Nephron (organoid): ENCODE measurements around the gene MAP3K12.

Experiments used
- H3K27ac Mint-ChIP-seq, 3 experiments: 2 replicates each; pipeline ENCODE4 v1.8.0; 2020; ENCODE audit warnings: mixed read lengths in 3 of 3, mild to moderate bottlenecking in 2 of 3, moderate library complexity in 1 of 3
- H3K27me3 Mint-ChIP-seq: 2 replicates; pipeline ENCODE4 v1.8.0; 2021; ENCODE audit warnings: low read depth, mild to moderate bottlenecking, moderate library complexity, mixed read lengths
- H3K36me3 Mint-ChIP-seq: 2 replicates; pipeline ENCODE4 v1.8.0; 2020; ENCODE audit warnings: low read depth, mixed read lengths
- H3K4me1 Mint-ChIP-seq: 2 replicates; pipeline ENCODE4 v1.8.0; 2020; ENCODE audit warnings: mixed read lengths
- H3K4me3 Mint-ChIP-seq, 3 experiments: 2 replicates each; pipeline ENCODE4 v1.8.0; 2020; ENCODE audit warnings: mild to moderate bottlenecking in 3 of 3, mixed read lengths in 3 of 3, moderate library complexity in 2 of 3
- H3K9me3 Mint-ChIP-seq: 2 replicates; pipeline ENCODE4 v1.8.0; 2020; ENCODE audit warnings: mixed read lengths
- TF ChIP-seq, protein P1 (sequence below), 3 experiments: fragments of 200-600 bp; sonication (generic); IDR thresholded peaks; one replicate each; pipeline ENCODE4 v1.5.0; 2021; ENCODE audit warnings: antibody characterized with exemption in 3 of 3; ENCODE audit not compliant: unreplicated experiment in 3 of 3

MAP3K12 gene

DNA sequence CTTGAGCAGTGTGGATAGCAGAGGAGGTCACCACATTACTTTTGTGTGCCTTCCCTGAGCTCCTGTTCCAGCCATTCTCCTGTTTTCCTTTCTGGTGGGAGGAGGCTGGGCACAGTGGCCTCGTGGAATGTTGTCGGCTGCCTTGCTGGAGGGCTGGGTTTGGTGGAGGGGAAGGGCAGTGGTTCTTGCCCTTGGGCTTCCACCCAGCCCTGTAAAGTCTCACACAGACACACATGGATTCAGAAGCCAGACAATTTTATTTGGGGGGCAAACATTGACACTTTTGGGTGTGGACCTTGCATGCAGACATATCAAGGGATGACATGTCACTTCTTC, 7.2 kb upstream of the MAP3K12 start:
- peak overlapping the region in 1 of 3 experiments; percentile 19 for H3K4me3 Mint-ChIP-seq
- H3K36me3 Mint-ChIP-seq = peaks cover 20% of the 10 kb centered on the region
- peaks cover 26% of the 10 kb centered on the region for H3K4me1 Mint-ChIP-seq
- no peaks in the 10 kb centered on the region for H3K27me3 Mint-ChIP-seq
- peak overlapping the region; percentile 83 to 99 (median 86) for H3K27ac Mint-ChIP-seq
- TF ChIP-seq, protein P1, sequence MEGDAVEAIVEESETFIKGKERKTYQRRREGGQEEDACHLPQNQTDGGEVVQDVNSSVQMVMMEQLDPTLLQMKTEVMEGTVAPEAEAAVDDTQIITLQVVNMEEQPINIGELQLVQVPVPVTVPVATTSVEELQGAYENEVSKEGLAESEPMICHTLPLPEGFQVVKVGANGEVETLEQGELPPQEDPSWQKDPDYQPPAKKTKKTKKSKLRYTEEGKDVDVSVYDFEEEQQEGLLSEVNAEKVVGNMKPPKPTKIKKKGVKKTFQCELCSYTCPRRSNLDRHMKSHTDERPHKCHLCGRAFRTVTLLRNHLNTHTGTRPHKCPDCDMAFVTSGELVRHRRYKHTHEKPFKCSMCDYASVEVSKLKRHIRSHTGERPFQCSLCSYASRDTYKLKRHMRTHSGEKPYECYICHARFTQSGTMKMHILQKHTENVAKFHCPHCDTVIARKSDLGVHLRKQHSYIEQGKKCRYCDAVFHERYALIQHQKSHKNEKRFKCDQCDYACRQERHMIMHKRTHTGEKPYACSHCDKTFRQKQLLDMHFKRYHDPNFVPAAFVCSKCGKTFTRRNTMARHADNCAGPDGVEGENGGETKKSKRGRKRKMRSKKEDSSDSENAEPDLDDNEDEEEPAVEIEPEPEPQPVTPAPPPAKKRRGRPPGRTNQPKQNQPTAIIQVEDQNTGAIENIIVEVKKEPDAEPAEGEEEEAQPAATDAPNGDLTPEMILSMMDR (IDR thresholded peaks at IDR 0.05; ENCODE audit: unreplicated experiment in 3 of 3) = no peak
- no peaks in the 10 kb centered on the region for H3K9me3 Mint-ChIP-seq

DNA sequence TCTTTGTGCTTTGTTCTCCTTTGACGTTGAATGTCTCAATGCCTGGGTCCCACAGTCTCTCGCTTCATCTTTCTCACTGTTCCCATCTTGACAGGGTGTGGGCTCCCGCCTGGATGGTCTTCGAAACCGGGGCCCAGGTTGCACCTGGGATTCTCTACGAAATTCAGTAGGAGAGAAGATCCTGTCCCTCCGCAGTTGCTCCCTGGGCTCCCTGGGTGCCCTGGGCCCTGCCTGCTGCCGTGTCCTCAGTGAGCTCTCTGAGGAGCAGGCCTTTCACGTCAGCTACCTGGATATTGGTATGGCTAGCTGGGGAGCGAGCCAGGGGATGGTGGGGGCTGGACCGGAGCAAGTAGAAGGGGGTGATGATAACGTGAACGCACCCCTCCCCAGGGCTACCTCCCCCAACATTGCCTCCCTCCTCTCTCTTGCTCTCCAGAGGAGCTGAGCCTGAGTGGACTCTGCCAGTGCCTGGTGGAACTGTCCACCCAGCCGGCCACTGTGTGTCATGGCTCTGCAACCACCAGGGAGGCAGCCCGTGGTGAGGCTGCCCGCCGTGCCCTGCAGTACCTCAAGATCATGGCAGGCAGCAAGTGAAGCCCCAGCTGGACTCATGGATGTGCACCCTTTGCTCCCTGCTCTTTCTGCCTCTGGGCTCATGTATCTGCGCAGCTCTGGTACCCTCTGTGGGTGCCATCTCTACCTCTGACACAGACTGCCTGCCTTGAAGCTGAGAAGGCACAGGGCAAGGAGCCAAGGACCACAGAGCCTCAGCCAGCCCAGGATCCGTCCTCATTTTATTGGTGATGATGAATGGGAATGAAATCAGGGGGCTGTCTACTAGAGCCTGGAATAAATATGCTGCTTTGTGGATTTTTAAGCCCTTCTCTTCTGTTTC, 6.5 kb upstream of the MAP3K12 start:
- peaks cover 16% of the 10 kb centered on the region for H3K36me3 Mint-ChIP-seq
- H3K9me3 Mint-ChIP-seq = no peaks in the 10 kb centered on the region
- TF ChIP-seq, protein P1 (IDR thresholded peaks at IDR 0.05; ENCODE audit: unreplicated experiment in 3 of 3) = no peak
- no peaks in the 10 kb centered on the region for H3K27me3 Mint-ChIP-seq
- H3K4me1 Mint-ChIP-seq = peaks cover 26% of the 10 kb centered on the region
- H3K4me3 Mint-ChIP-seq = peak overlapping the region in 2 of 3 experiments; percentile 19 to 29
- peak overlapping the region; percentile 83 to 99 (median 86) for H3K27ac Mint-ChIP-seq

DNA sequence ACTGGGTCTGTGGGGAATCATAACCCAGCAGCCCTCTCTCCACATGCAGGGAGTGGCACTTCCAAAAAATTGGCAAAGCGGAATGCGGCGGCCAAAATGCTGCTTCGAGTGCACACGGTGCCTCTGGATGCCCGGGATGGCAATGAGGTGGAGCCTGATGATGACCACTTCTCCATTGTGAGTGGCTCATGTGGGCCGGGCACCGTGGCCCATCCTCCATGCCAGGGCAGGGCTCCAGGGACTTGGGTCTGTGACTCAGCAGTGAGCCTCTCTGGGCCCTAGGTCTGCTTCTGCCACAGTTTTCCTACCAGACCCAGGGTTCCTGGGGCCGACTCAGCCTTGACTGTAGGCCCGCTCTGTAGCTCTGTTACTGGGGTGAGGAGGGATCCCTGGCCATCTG, 5.8 kb upstream of the MAP3K12 start:
- Mint-ChIP-seq H3K27me3 (peaks cover 1% of the 10 kb centered on the region), H3K4me1 (peaks cover 28% of the 10 kb centered on the region), H3K4me3 (peak overlapping the region; percentile 10 to 59 (median 29)), H3K36me3 (peaks cover 13% of the 10 kb centered on the region), H3K9me3 (no peaks in the 10 kb centered on the region), H3K27ac (peak overlapping the region; percentile 83 to 99 (median 86))
- TF ChIP-seq, protein P1 (IDR thresholded peaks at IDR 0.05; ENCODE audit: unreplicated experiment in 3 of 3) = no peak

DNA sequence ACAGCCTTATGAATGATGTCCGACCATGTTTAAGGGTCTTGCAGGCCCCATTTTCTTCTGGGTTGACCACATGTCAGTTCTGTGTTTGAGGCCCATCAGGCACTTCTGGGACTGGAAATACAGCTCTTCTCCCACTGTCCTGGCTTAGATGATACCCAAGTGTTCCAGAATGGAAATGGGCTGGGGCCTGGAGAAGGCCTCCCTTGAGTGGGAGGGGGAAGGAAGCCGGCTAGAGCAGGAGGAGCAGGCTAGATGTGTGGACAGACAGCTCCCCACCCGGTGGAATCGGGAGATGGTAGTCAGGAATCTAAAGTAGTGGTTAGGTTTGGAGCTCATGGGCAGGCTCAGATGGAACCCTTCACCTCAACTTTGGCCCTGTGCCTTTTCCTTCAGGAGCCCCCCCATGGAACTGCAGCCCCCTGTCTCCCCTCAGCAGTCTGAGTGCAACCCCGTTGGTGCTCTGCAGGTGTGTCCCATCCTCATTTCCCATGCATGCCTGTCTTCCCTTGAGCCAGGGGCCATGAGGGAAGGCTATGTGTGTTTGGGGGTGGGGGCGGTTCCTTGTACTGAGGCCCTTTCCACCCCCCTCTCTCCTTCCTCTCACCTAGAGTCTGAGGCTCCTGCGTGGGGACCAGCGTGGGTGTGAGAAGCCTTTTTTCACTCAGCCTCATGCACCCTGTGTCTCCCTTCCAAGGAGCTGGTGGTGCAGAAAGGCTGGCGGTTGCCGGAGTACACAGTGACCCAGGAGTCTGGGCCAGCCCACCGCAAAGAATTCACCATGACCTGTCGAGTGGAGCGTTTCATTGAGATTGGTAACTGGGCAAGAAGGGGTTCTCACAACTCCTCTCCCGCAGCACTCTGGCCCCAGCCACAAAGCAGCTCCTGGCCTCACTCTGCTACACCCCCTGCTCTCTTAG, 5.0 kb upstream of the MAP3K12 start:
- H3K9me3 Mint-ChIP-seq = no peaks in the 10 kb centered on the region
- H3K36me3 Mint-ChIP-seq = peaks cover 13% of the 10 kb centered on the region
- H3K27me3 Mint-ChIP-seq = peaks cover 4% of the 10 kb centered on the region
- peaks cover 34% of the 10 kb centered on the region for H3K4me1 Mint-ChIP-seq
- TF ChIP-seq, protein P1 (IDR thresholded peaks at IDR 0.05; ENCODE audit: unreplicated experiment in 3 of 3) = no peak
- H3K4me3 Mint-ChIP-seq = peak overlapping the region; percentile 10 to 59 (median 56)
- peak overlapping the region; percentile 56 to 99 (median 75) for H3K27ac Mint-ChIP-seq

DNA sequence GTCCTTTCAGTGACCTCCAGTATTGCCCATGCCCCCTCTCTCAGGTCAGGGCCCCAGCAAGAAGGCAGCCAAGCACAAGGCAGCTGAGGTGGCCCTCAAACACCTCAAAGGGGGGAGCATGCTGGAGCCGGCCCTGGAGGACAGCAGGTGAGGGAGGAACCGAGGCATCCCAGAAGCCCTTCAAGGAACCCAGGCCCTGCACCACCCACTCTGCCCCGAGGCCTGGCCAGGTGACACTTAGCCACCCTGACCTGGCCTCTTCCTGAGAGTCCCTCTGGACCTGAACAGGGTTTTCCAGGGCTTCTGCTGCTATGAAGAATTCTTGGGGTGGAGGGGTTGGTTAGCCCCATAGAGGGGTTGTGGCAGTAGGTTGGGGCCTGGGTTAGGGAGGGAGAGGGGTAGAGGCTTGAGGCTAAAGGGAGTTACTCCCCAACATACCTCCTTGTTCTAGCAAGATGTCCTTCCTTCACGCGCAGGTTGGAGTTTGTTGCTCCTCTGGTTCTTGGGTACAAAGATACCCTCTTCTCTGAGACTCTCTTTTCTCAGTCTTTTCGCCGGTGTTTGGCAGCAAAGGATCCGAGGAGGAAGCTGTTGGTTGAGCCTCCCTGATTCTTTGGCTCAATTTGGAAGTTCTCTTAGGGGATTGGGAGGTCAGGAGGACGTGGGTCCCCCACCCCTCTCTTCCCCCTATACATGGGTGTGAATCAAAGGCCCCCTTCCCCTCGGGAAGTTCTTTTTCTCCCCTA, 3.9 kb upstream of the MAP3K12 start:
- Mint-ChIP-seq H3K4me3 (peak overlapping the region; percentile 43 to 89 (median 89)), H3K4me1 (peaks cover 44% of the 10 kb centered on the region), H3K27ac (peak overlapping the region; percentile 94 to 99 (median 96)), H3K27me3 (peaks cover 4% of the 10 kb centered on the region), H3K36me3 (peaks cover 9% of the 10 kb centered on the region), H3K9me3 (no peaks in the 10 kb centered on the region)
- TF ChIP-seq, protein P1 (IDR thresholded peaks at IDR 0.05; ENCODE audit: unreplicated experiment in 3 of 3) = no peak
